ENCODE results near the gene JAG2.

DNA sequence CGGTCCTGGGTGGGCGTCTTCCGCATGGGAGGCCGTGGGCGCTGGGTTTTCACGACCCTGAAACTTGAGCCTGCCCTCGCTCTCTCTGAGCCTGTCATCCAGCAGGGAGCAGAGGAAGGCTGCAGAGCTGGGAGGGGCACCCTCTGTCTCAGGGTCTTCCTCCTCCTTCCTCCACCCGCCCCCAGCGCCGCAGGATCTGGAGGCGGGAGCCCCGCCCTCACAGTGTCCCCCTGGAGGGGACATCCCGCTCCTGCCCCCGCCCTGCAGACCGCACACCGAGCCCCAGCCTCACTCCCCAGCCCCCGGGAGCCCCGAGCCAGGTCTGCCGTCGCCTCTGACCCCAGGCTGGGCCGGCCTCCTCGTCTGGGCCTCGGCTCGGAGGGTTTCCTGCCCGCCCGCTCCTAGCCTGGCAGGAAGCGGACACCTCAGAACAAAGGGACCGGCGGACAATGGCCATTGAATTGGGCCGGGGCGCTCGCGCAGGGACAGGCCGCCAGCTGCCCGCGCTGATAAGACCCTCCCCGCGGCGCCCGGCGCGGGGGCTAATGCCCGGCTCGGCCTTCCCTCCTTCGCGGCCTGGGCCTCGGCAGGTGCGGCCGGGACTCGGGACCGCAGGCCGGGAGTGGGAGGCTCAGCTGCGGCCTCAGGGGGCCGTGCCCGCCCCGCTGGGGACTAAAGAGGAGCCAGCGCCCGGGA is 27.8 kb upstream of the JAG2 start:
- TF ChIP-seq, protein P1, sequence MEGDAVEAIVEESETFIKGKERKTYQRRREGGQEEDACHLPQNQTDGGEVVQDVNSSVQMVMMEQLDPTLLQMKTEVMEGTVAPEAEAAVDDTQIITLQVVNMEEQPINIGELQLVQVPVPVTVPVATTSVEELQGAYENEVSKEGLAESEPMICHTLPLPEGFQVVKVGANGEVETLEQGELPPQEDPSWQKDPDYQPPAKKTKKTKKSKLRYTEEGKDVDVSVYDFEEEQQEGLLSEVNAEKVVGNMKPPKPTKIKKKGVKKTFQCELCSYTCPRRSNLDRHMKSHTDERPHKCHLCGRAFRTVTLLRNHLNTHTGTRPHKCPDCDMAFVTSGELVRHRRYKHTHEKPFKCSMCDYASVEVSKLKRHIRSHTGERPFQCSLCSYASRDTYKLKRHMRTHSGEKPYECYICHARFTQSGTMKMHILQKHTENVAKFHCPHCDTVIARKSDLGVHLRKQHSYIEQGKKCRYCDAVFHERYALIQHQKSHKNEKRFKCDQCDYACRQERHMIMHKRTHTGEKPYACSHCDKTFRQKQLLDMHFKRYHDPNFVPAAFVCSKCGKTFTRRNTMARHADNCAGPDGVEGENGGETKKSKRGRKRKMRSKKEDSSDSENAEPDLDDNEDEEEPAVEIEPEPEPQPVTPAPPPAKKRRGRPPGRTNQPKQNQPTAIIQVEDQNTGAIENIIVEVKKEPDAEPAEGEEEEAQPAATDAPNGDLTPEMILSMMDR (IDR thresholded peaks at IDR 0.05): no peak
- TF ChIP-seq POLR2A (IDR thresholded peaks at IDR 0.05): no peak

Data from esophagus squamous epithelium (tissue), 4 donors.